IMR-90 (cell line): Measurements from ENCODE around the gene ANKRD13A. TPM values are rescaled to one million over a fixed set of nuclear protein-coding genes. Genes with fewer than 3 reads are reported as not detected.
A peak's percentile ranks its signal among the peaks of the same experiment; 100 is the strongest.
"Not testable (repeated sequence)": the region's sequence is repeated elsewhere in the genome, so short reads cannot be mapped to it uniquely, and the experiment has no call there.

Source experiments
- ATAC-seq: fragments of 200-7000 bp; cut with Tn5 transposase; 2 replicates; pipeline ENCODE4 v1.9.1; 2020; ENCODE audit warnings: low read depth, mild to moderate bottlenecking, moderate library complexity
- BruUV-seq: library from RNA; stranded (reverse); fragments of 400-500 nt; replicated peaks from 2 replicates; lab custom pipeline; 2021; lab: Mats Ljungman, UMichigan
- CTCF ChIA-PET: fragments of 300-600 bp; formaldehyde crosslinking; extraction: SDS; loops from one replicate; lab custom pipeline; 2021; ENCODE audit warnings: antibody characterized with exemption; lab: Yijun Ruan, JAX
- POLR2A ChIA-PET: fragments of 300-600 bp; sonication (Branson Sonifier 250); formaldehyde crosslinking; loops from one replicate; lab custom pipeline; 2022; ENCODE audit warnings: antibody characterized with exemption; ENCODE audit not compliant: unreplicated experiment; lab: Charles Lee
- DNase-seq: peaks from one replicate; pipeline ENCODE4 v3.0.0; 2013
- H2AFZ ChIP-seq: replicated peaks from 2 replicates; pipeline ENCODE3; 2013; ENCODE audit warnings: low read length, mild to moderate bottlenecking; ENCODE audit not compliant: poor library complexity
- H2AK5ac ChIP-seq: 2 replicates; pipeline ENCODE4 v1.6.1; 2013; ENCODE audit warnings: low read depth, low read length, inconsistent platforms
- H2AK9ac ChIP-seq: replicated peaks from 2 replicates; pipeline ENCODE3; 2013; ENCODE audit warnings: mild to moderate bottlenecking, low read depth, low read length, moderate library complexity; ENCODE audit not compliant: poor library complexity
- H2BK120ac ChIP-seq: 2 replicates; pipeline ENCODE4 v1.6.1; 2013; ENCODE audit warnings: low read depth, low read length, inconsistent platforms
- H2BK15ac ChIP-seq: 3 replicates; pipeline ENCODE4 v1.6.1; 2013; ENCODE audit warnings: low read depth, low read length, inconsistent platforms
- H2BK20ac ChIP-seq: 2 replicates; pipeline ENCODE4 v1.6.1; 2013; ENCODE audit warnings: low read depth, mild to moderate bottlenecking, inconsistent platforms, low read length, moderate library complexity
- H2BK5ac ChIP-seq: 2 replicates; pipeline ENCODE4 v1.6.1; 2013; ENCODE audit warnings: mild to moderate bottlenecking, low read depth, low read length, inconsistent platforms; ENCODE audit not compliant: poor library complexity, severe bottlenecking
- H3K14ac ChIP-seq: replicated peaks from 2 replicates; pipeline ENCODE4 v1.6.1; 2013; ENCODE audit warnings: low read depth, low read length, inconsistent platforms
- H3K18ac ChIP-seq: 2 replicates; pipeline ENCODE4 v1.6.1; 2013; ENCODE audit warnings: low read depth, low read length, control low read depth
- H3K23ac ChIP-seq: 2 replicates; pipeline ENCODE4 v1.6.1; 2013; ENCODE audit warnings: low read depth, low read length, inconsistent platforms
- H3K27ac ChIP-seq: 2 replicates; pipeline ENCODE4 v1.5.1; 2013; ENCODE audit warnings: mild to moderate bottlenecking, control low read depth, low read length; ENCODE audit not compliant: insufficient read depth
- H3K27me3 ChIP-seq: 2 replicates; pipeline ENCODE4 v1.6.1; 2013; ENCODE audit warnings: low read length; ENCODE audit not compliant: control insufficient read depth, insufficient read depth
- H3K36me3 ChIP-seq: 2 replicates; pipeline ENCODE4 v1.6.1; 2013; ENCODE audit warnings: low read length, mixed read lengths; ENCODE audit not compliant: control insufficient read depth, insufficient read depth
- H3K4ac ChIP-seq: 2 replicates; pipeline ENCODE4 v1.6.1; 2013; ENCODE audit warnings: low read depth, low read length, inconsistent platforms
- H3K4me1 ChIP-seq: 2 replicates; pipeline ENCODE4 v1.6.1; 2013; ENCODE audit warnings: low read length, mixed read lengths; ENCODE audit not compliant: control insufficient read depth, insufficient read depth
- H3K4me2 ChIP-seq: 2 replicates; pipeline ENCODE4 v1.6.1; 2013; ENCODE audit warnings: low read depth, mild to moderate bottlenecking, control low read depth, low read length, moderate library complexity
- H3K4me3 ChIP-seq: 2 replicates; pipeline ENCODE4 v1.5.1; 2013; ENCODE audit warnings: low read depth, mild to moderate bottlenecking, control low read depth, low read length, moderate library complexity; ENCODE audit not compliant: insufficient read depth
- H3K56ac ChIP-seq: 2 replicates; pipeline ENCODE4 v1.6.1; 2013; ENCODE audit warnings: low read length, inconsistent platforms; ENCODE audit not compliant: insufficient read depth; ENCODE audit errors: extremely low read depth
- H3K79me1 ChIP-seq, 2 experiments: 2 replicates each; pipeline ENCODE4 v1.6.1; 2013; ENCODE audit warnings: low read length in 2 of 2, inconsistent platforms in 1 of 2, low read depth in 1 of 2
- H3K9ac ChIP-seq: 2 replicates; pipeline ENCODE4 v1.6.1; 2013; ENCODE audit warnings: low read depth, low read length, control low read depth
- H3K9me1 ChIP-seq: 2 replicates; pipeline ENCODE4 v1.6.1; 2013; ENCODE audit warnings: low read length, inconsistent platforms; ENCODE audit not compliant: insufficient read depth
- H3K9me3 ChIP-seq: 2 replicates; pipeline ENCODE4 v1.6.1; 2013; ENCODE audit warnings: low read length; ENCODE audit not compliant: control insufficient read depth, insufficient read depth
- H4K20me1 ChIP-seq: 2 replicates; pipeline ENCODE4 v1.6.1; 2013; ENCODE audit warnings: low read length, inconsistent platforms; ENCODE audit not compliant: insufficient read depth
- H4K5ac ChIP-seq: 2 replicates; pipeline ENCODE4 v1.6.1; 2013; ENCODE audit warnings: mild to moderate bottlenecking, low read depth, low read length, control low read depth
- H4K8ac ChIP-seq, 2 experiments: 2 replicates each; pipeline ENCODE4 v1.6.1; 2013; ENCODE audit warnings: low read depth in 2 of 2, low read length in 2 of 2, control low read depth in 1 of 2, inconsistent platforms in 1 of 2
- H4K91ac ChIP-seq: 2 replicates; pipeline ENCODE4 v1.6.1; 2013; ENCODE audit warnings: low read depth, low read length, inconsistent platforms; ENCODE audit not compliant: insufficient read depth
- WGBS, 2 experiments: methylation state at CpG; one replicate each; pipeline versions ENCODE4 v1.1.5 to v1.1.7; 2013; ENCODE audit warnings: missing lambda C conversion rate in 2 of 2; ENCODE audit not compliant: insufficient read length in 1 of 2; ENCODE audit errors: extremely low coverage in 2 of 2; 5-methylcytosine and 5-hydroxymethylcytosine counted together
- dilution Hi-C: fragments of 300-500 bp; cut with HindIII; formaldehyde crosslinking; loops from one replicate; pipeline ENCODE4 v1.14.3; 2018; ENCODE audit warnings: low sequenced_read_pairs; ENCODE audit not compliant: unreplicated experiment
- in situ Hi-C: fragments of 300-500 bp; cut with MboI; formaldehyde crosslinking; loops from 3 replicates; pipeline ENCODE4 v1.14.3; 2019; ENCODE audit warnings: low sequenced_read_pairs, inconsistent platforms, mixed read lengths
- intact Hi-C: fragments of 100-400 bp; cut with micrococcal nuclease; formaldehyde crosslinking; loops from 2 replicates; pipeline ENCODE4 v1.10.0; 2022
- polyA plus RNA-seq, 3 experiments: library from polyadenylated mRNA; depleted of rRNA; stranded (reverse); fragments of >200 nt; gene quantifications; 2 replicates each; pipeline ENCODE4 v1.2.3, GENCODE V29; 2012; ENCODE audit warnings: low replicate concordance in 1 of 3
- total RNA-seq: library from RNA; depleted of rRNA; stranded (reverse); fragments of >200 nt; gene quantifications from 2 replicates; pipeline ENCODE4 v1.2.3, GENCODE V29; 2012

Gene ANKRD13A
- total and polyA plus RNA-seq, 2 of the 4 experiments (the other 2 are of a cell fraction), result 299 to 449 TPM

DNA sequence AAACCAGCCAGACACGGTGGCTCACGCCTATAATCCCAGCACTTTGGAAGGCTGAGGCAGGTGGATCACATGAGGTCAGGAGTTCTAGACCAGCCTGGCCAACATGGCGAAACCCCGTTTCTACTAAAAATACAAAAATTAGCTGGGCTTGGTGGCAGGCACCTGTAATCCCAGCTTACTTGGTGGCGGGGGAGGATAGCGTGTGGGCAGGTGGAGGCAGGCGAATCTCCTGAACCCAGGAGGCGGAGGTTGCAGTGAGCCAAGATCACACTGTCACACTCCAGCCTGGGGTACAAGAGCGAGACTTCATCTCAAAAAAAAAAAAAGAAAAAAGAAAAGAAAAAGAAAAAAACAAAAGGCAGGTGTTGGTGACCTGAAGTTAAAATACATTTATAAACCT is 73.4 kb downstream of the ANKRD13A start:
- H3K9me1 ChIP-seq, H3K14ac ChIP-seq, H2BK20ac ChIP-seq, ATAC-seq, H3K4ac ChIP-seq, H4K91ac ChIP-seq, H2BK5ac ChIP-seq, H4K5ac ChIP-seq, H3K18ac ChIP-seq, H2AK5ac ChIP-seq, dilution Hi-C loops, H3K9ac ChIP-seq, H2AK9ac ChIP-seq, H3K56ac ChIP-seq, H3K36me3 ChIP-seq, H3K27me3 ChIP-seq, BruUV-seq, H3K4me2 ChIP-seq, H4K20me1 ChIP-seq, H2BK120ac ChIP-seq, H3K27ac ChIP-seq, H3K9me3 ChIP-seq, H3K4me3 ChIP-seq, H3K4me1 ChIP-seq, H3K79me1 ChIP-seq, DNase-seq, intact Hi-C loops, in situ Hi-C loops, POLR2A ChIA-PET, CTCF ChIA-PET, H2BK15ac ChIP-seq: not testable (repeated sequence)
- 0 out of 2 replicates have a peak overlapping the region, but pooled peaks have one; percentile 29 for H3K23ac ChIP-seq
- H4K8ac ChIP-seq, result peak overlapping the region in 1 of 2 experiments; percentile 57; a peak in 2 of 4 replicates
- no CpG with 5 or more reads among the region's 9 CpGs for WGBS, 2 experiments
- H2AFZ ChIP-seq, result peak overlapping the region; percentile 93
